ENCODE data around the gene LRIT2. TPM values are rescaled to one million over a fixed set of nuclear protein-coding genes. Genes with fewer than 3 reads are reported as not detected.

LRIT2 gene
- total and polyA plus RNA-seq, 9 of the 15 experiments (the other 6 are each of a cell fraction or from before 2014, with no cell fraction given) = not detected

GRCh38 chr10:84197643-84198042, 27.7 kb downstream of the LRIT2 start (continued):
- TF ChIP-seq, protein P1, sequence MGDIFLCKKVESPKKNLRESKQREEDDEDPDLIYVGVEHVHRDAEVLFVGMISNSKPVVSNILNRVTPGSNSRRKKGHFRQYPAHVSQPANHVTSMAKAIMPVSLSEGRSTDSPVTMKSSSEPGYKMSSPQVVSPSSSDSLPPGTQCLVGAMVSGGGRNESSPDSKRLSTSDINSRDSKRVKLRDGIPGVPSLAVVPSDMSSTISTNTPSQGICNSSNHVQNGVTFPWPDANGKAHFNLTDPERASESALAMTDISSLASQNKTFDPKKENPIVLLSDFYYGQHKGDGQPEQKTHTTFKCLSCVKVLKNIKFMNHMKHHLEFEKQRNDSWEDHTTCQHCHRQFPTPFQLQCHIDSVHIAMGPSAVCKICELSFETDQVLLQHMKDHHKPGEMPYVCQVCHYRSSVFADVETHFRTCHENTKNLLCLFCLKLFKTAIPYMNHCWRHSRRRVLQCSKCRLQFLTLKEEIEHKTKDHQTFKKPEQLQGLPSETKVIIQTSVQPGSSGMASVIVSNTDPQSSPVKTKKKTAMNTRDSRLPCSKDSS (IDR thresholded peaks at IDR 0.05; ENCODE audit: low read depth, partially characterized antibody) = no peak
- TF ChIP-seq, protein P2, sequence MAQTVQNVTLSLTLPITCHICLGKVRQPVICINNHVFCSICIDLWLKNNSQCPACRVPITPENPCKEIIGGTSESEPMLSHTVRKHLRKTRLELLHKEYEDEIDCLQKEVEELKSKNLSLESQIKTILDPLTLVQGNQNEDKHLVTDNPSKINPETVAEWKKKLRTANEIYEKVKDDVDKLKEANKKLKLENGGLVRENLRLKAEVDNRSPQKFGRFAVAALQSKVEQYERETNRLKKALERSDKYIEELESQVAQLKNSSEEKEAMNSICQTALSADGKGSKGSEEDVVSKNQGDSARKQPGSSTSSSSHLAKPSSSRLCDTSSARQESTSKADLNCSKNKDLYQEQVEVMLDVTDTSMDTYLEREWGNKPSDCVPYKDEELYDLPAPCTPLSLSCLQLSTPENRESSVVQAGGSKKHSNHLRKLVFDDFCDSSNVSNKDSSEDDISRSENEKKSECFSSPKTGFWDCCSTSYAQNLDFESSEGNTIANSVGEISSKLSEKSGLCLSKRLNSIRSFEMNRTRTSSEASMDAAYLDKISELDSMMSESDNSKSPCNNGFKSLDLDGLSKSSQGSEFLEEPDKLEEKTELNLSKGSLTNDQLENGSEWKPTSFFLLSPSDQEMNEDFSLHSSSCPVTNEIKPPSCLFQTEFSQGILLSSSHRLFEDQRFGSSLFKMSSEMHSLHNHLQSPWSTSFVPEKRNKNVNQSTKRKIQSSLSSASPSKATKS (CRISPR knock-in tag; IDR thresholded peaks at IDR 0.05) = no peak
- TF ChIP-seq, protein P3, sequence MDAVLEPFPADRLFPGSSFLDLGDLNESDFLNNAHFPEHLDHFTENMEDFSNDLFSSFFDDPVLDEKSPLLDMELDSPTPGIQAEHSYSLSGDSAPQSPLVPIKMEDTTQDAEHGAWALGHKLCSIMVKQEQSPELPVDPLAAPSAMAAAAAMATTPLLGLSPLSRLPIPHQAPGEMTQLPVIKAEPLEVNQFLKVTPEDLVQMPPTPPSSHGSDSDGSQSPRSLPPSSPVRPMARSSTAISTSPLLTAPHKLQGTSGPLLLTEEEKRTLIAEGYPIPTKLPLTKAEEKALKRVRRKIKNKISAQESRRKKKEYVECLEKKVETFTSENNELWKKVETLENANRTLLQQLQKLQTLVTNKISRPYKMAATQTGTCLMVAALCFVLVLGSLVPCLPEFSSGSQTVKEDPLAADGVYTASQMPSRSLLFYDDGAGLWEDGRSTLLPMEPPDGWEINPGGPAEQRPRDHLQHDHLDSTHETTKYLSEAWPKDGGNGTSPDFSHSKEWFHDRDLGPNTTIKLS (IDR thresholded peaks at IDR 0.05; ENCODE audit: borderline replicate concordance, low read depth) = no peak

- Histone ChIP-seq H3K9me3 (replicated peaks; ENCODE audit: control insufficient read depth, insufficient read depth, low read depth, low read length) (no peaks in the 10 kb centered on the region), H2AFZ (ENCODE audit: low read depth, low read length) (no peak overlapping the region), H3K4me2 (ENCODE audit: insufficient read depth, low read length) (no peak overlapping the region), H3K27ac (ENCODE audit: extremely low read depth, low read depth, low read length) (no peak overlapping the region), H3K4me3 (no peak overlapping the region), H3K36me3 (ENCODE audit: control insufficient read depth, insufficient read depth, low read length) (no peaks in the 10 kb centered on the region), H3K4me1 (replicated peaks in 1 of 2; ENCODE audit: control insufficient read depth in 2 of 2, insufficient read depth in 2 of 2, low read length in 2 of 2) (peaks cover 13 to 30% of the 10 kb centered on the region in 2 experiments; a peak in 4 of 5 replicates), H3K27me3 (ENCODE audit: control insufficient read depth in 2 of 2, insufficient read depth in 2 of 2, low read length in 2 of 2) (peaks cover 36 to 64% of the 10 kb centered on the region in 2 experiments), H3K9me1 (ENCODE audit: control insufficient read depth, insufficient read depth, low read length) (no peaks in the 10 kb centered on the region), H3K79me2 (ENCODE audit: control insufficient read depth, insufficient read depth, low read length) (no peaks in the 10 kb centered on the region), H3K9ac (ENCODE audit: insufficient read depth in 1 of 2, low read depth in 2 of 2, low read length in 2 of 2) (no peak overlapping the region), H4K20me1 (replicated peaks; ENCODE audit: control insufficient read depth, insufficient read depth, low read length) (peaks cover 6% of the 10 kb centered on the region; the same call in 1 of the 2 replicates)
- no TSS peak for BruUV-seq (replicated peaks)
- FAIRE-seq = no peak
- ATAC-seq = no peak
- ChIA-PET POLR2A (interaction anchor here (0.6 to 1.4 kb wide), 3 partner anchors 9 to 114 kb away, joined by 3 to 4 read pairs (median 3); no protein-coding TSS in a partner anchor), CTCF (ENCODE audit: low intra/inter-chr PET ratio) (no interaction called here)
- in situ Hi-C loops (cut with MboI) (no loop called here), intact Hi-C loops (cut with micrococcal nuclease) (no loop called here)
- WGBS (ENCODE audit: insufficient coverage, low coverage, missing lambda C conversion rate) = 2% methylated on average over 5 of the region's 5 CpGs
- DNase-seq (ENCODE audit: extremely low read depth in 1 of 4, low spot score in 3 of 4) = no peak
- TF ChIP-seq RCOR1 (IDR thresholded peaks at IDR 0.05; ENCODE audit: borderline replicate concordance in 1 of 2, low read depth in 2 of 2, low read length in 2 of 2) (no peak), RBM17 (IDR thresholded peaks at IDR 0.05; ENCODE audit: borderline replicate concordance, low read depth, low read length) (no peak), STAT5A (IDR thresholded peaks at IDR 0.05; ENCODE audit: borderline replicate concordance, low read length) (no peak), SMARCB1 (IDR thresholded peaks at IDR 0.05; ENCODE audit: insufficient read length, low read depth) (no peak), TAL1 (IDR thresholded peaks at IDR 0.05) (no peak)
- TF ChIP-seq, protein P4, sequence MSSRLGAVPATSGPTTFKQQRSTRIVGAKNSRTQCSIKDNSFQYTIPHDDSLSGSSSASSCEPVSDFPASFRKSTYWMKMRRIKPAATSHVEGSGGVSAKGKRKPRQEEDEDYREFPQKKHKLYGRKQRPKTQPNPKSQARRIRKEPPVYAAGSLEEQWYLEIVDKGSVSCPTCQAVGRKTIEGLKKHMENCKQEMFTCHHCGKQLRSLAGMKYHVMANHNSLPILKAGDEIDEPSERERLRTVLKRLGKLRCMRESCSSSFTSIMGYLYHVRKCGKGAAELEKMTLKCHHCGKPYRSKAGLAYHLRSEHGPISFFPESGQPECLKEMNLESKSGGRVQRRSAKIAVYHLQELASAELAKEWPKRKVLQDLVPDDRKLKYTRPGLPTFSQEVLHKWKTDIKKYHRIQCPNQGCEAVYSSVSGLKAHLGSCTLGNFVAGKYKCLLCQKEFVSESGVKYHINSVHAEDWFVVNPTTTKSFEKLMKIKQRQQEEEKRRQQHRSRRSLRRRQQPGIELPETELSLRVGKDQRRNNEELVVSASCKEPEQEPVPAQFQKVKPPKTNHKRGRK (tag; IDR thresholded peaks at IDR 0.05) = no peak
- TF ChIP-seq, protein P5, sequence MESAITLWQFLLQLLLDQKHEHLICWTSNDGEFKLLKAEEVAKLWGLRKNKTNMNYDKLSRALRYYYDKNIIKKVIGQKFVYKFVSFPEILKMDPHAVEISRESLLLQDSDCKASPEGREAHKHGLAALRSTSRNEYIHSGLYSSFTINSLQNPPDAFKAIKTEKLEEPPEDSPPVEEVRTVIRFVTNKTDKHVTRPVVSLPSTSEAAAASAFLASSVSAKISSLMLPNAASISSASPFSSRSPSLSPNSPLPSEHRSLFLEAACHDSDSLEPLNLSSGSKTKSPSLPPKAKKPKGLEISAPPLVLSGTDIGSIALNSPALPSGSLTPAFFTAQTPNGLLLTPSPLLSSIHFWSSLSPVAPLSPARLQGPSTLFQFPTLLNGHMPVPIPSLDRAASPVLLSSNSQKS (CRISPR knock-in tag; IDR thresholded peaks at IDR 0.05) = no peak
- TF ChIP-seq, protein P6, sequence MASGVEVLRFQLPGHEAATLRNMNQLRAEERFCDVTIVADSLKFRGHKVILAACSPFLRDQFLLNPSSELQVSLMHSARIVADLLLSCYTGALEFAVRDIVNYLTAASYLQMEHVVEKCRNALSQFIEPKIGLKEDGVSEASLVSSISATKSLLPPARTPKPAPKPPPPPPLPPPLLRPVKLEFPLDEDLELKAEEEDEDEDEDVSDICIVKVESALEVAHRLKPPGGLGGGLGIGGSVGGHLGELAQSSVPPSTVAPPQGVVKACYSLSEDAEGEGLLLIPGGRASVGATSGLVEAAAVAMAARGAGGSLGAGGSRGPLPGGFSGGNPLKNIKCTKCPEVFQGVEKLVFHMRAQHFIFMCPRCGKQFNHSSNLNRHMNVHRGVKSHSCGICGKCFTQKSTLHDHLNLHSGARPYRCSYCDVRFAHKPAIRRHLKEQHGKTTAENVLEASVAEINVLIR (CRISPR knock-in tag; IDR thresholded peaks at IDR 0.05) = no peak
Observed at GRCh38 chr10:84196941-84197340, 28.4 kb downstream of the LRIT2 start.

All from K562 (cell line).